Measurements from ENCODE around the gene PDCD7.

Gene PDCD7

GRCh38 chr15:65105038-65105437 lies 28.6 kb downstream of the PDCD7 start:
- Histone ChIP-seq H2AFZ (ENCODE audit: low read length) (no peak overlapping the region), H3K36me3 (ENCODE audit: insufficient read depth, low read length) (peaks cover 14% of the 10 kb centered on the region; the same call in 1 of the 2 replicates), H3K4me1 (ENCODE audit: insufficient read depth, low read length, severe bottlenecking) (no peaks in the 10 kb centered on the region), H3K9me2 (ENCODE audit: low read depth, low read length) (no peaks in the 10 kb centered on the region), H3K4me2 (ENCODE audit: low read length) (no peak overlapping the region), H4K20me1 (ENCODE audit: insufficient read depth, low read length) (no peaks in the 10 kb centered on the region), H3K9ac (ENCODE audit: low read length) (no peak overlapping the region), H3K9me3 (ENCODE audit: low read length) (no peaks in the 10 kb centered on the region), H3K27ac (ENCODE audit: low read depth, low read length, poor library complexity, severe bottlenecking) (no peak overlapping the region), H3K4me3 (ENCODE audit: low read depth, low read length, poor library complexity, severe bottlenecking) (no peak overlapping the region), H3K27me3 (ENCODE audit: insufficient read depth, low read length) (no peaks in the 10 kb centered on the region), H3F3A (ENCODE audit: insufficient read depth, low read length) (no peaks in the 10 kb centered on the region), H3K79me2 (ENCODE audit: insufficient read depth, low read length) (no peaks in the 10 kb centered on the region)
- TF ChIP-seq EZH2 (IDR thresholded peaks at IDR 0.05; ENCODE audit: borderline replicate concordance, low read length) (no peak), CTCF (IDR thresholded peaks at IDR 0.05; ENCODE audit: low read length) (no peak)

- H3K79me2 ChIP-seq (ENCODE audit: insufficient read depth, low read length): no peaks in the 10 kb centered on the region
- H3F3A ChIP-seq (ENCODE audit: insufficient read depth, low read length): no peaks in the 10 kb centered on the region
- H3K4me3 ChIP-seq (ENCODE audit: low read depth, low read length, poor library complexity, severe bottlenecking): no peak overlapping the region
- H3K9me3 ChIP-seq (ENCODE audit: low read length): no peaks in the 10 kb centered on the region
- H3K27me3 ChIP-seq (ENCODE audit: insufficient read depth, low read length): no peaks in the 10 kb centered on the region
- H4K20me1 ChIP-seq (ENCODE audit: insufficient read depth, low read length): no peaks in the 10 kb centered on the region
- no peaks in the 10 kb centered on the region for H3K4me1 ChIP-seq (ENCODE audit: insufficient read depth, low read length, severe bottlenecking)
- H3K9me2 ChIP-seq (ENCODE audit: low read depth, low read length): no peaks in the 10 kb centered on the region
- no peak overlapping the region for H3K27ac ChIP-seq (ENCODE audit: low read depth, low read length, poor library complexity, severe bottlenecking)
- TF ChIP-seq CTCF (IDR thresholded peaks at IDR 0.05; ENCODE audit: low read length) (no peak), EZH2 (IDR thresholded peaks at IDR 0.05; ENCODE audit: borderline replicate concordance, low read length) (no peak)
- peaks cover 31% of the 10 kb centered on the region; the same call in 1 of the 2 replicates for H3K36me3 ChIP-seq (ENCODE audit: insufficient read depth, low read length)
- no peak overlapping the region for H3K4me2 ChIP-seq (ENCODE audit: low read length)
- no peak overlapping the region for H3K9ac ChIP-seq (ENCODE audit: low read length)
- H2AFZ ChIP-seq (ENCODE audit: low read length): no peak overlapping the region
Observed at GRCh38 chr15:65102912-65103311, 30.7 kb downstream of the PDCD7 start.

GRCh38 chr15:65101891-65102708 lies 31.5 kb downstream of the PDCD7 start:
- H3K4me3 ChIP-seq (ENCODE audit: low read depth, low read length, poor library complexity, severe bottlenecking): no peak overlapping the region
- H3K4me1 ChIP-seq (ENCODE audit: insufficient read depth, low read length, severe bottlenecking): no peaks in the 10 kb centered on the region
- no peaks in the 10 kb centered on the region for H3F3A ChIP-seq (ENCODE audit: insufficient read depth, low read length)
- TF ChIP-seq EZH2 (IDR thresholded peaks at IDR 0.05; ENCODE audit: borderline replicate concordance, low read length) (no peak), CTCF (IDR thresholded peaks at IDR 0.05; ENCODE audit: low read length) (no peak)
- peaks cover 33% of the 10 kb centered on the region; the same call in 1 of the 2 replicates for H3K36me3 ChIP-seq (ENCODE audit: insufficient read depth, low read length)
- no peaks in the 10 kb centered on the region for H3K9me3 ChIP-seq (ENCODE audit: low read length)
- H3K27me3 ChIP-seq (ENCODE audit: insufficient read depth, low read length): no peaks in the 10 kb centered on the region
- no peaks in the 10 kb centered on the region for H4K20me1 ChIP-seq (ENCODE audit: insufficient read depth, low read length)
- no peak overlapping the region for H3K9ac ChIP-seq (ENCODE audit: low read length)
- H3K79me2 ChIP-seq (ENCODE audit: insufficient read depth, low read length): no peaks in the 10 kb centered on the region
- no peak overlapping the region for H3K27ac ChIP-seq (ENCODE audit: low read depth, low read length, poor library complexity, severe bottlenecking)
- H2AFZ ChIP-seq (ENCODE audit: low read length): no peak overlapping the region
- no peak overlapping the region for H3K4me2 ChIP-seq (ENCODE audit: low read length)
- no peaks in the 10 kb centered on the region for H3K9me2 ChIP-seq (ENCODE audit: low read depth, low read length)
